ENCODE data around the gene CRTC1.

Gene CRTC1

GRCh38 chr19:18762125-18763023, 78.9 kb downstream of the CRTC1 start:
- DNase-seq (ENCODE audit: low read depth in 2 of 2): peak; percentile 18 to 77
- no peak overlapping the region for H3K4me3 ChIP-seq (replicated peaks in 1 of 2; ENCODE audit: low read depth in 2 of 2, low read length in 2 of 2)
- no peak for TF ChIP-seq CTCF (IDR thresholded peaks at IDR 0.05; ENCODE audit: low read depth, low read length)

- DNase-seq (ENCODE audit: low read depth in 2 of 2): peak; percentile 46 to 55
- no peak overlapping the region for H3K4me3 ChIP-seq (replicated peaks in 1 of 2; ENCODE audit: low read depth in 2 of 2, low read length in 2 of 2)
Measured at GRCh38 chr19:18763674-18764590, 80.5 kb downstream of the CRTC1 start.

GRCh38 chr19:18764591-18765051, 81.1 kb downstream of the CRTC1 start:
- no peak overlapping the region for H3K4me3 ChIP-seq (replicated peaks in 1 of 2; ENCODE audit: low read depth in 2 of 2, low read length in 2 of 2)
- no peak for TF ChIP-seq CTCF (IDR thresholded peaks at IDR 0.05; ENCODE audit: low read depth, low read length)
- DNase-seq (ENCODE audit: low read depth in 2 of 2): no peak

More at GRCh38 chr19:18763674-18764590, 80.5 kb downstream of the CRTC1 start:
- no peak for TF ChIP-seq CTCF (IDR thresholded peaks at IDR 0.05; ENCODE audit: low read depth, low read length)

- no peak for DNase-seq (ENCODE audit: low read depth in 2 of 2)
- no peak for TF ChIP-seq CTCF (IDR thresholded peaks at IDR 0.05; ENCODE audit: low read depth, low read length)
- no peak overlapping the region for H3K4me3 ChIP-seq (replicated peaks in 1 of 2; ENCODE audit: low read depth in 2 of 2, low read length in 2 of 2)
Measured at GRCh38 chr19:18765224-18765623, 81.7 kb downstream of the CRTC1 start.

- H3K4me3 ChIP-seq (replicated peaks in 1 of 2; ENCODE audit: low read depth in 2 of 2, low read length in 2 of 2): no peak overlapping the region
- DNase-seq (ENCODE audit: low read depth in 2 of 2): no peak
- TF ChIP-seq CTCF (IDR thresholded peaks at IDR 0.05; ENCODE audit: low read depth, low read length): no peak
Measured at GRCh38 chr19:18768046-18768771, 84.7 kb downstream of the CRTC1 start.

Measured in cardiac fibroblast (primary cell).